GM21423 (cell line): ENCODE measurements around the gene POLQ.
"Not testable (repeated sequence)": the region's sequence is repeated elsewhere in the genome, so short reads cannot be mapped to it uniquely, and the experiment has no call there.

Source experiments
- ATAC-seq: cut with Tn5 transposase; IDR thresholded peaks from one replicate; pipeline ENCODE4 v1.9.1; 2021; ENCODE audit warnings: mild to moderate bottlenecking, moderate library complexity; ENCODE audit not compliant: unreplicated experiment

Gene POLQ

DNA sequence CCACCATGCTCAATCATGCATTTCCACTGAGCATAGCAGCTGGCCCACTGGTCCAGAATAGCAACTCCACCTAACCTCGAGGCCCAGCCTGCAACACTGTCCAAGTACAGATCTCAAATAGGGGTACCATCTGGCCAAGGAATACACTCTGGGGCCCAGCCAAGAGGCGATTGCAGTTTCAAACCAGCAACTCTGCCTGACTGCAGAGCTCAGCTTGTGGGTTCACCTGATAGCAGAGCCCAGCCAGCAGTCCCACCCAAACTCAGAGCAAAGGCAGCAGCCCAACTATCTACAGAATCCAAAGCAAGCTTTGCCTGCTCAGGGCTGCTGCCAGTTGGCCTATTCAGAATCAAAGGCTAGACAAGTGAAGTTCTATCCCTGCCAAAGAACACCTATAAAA, 30.5 kb downstream of the POLQ start:
- ATAC-seq: no peak

DNA sequence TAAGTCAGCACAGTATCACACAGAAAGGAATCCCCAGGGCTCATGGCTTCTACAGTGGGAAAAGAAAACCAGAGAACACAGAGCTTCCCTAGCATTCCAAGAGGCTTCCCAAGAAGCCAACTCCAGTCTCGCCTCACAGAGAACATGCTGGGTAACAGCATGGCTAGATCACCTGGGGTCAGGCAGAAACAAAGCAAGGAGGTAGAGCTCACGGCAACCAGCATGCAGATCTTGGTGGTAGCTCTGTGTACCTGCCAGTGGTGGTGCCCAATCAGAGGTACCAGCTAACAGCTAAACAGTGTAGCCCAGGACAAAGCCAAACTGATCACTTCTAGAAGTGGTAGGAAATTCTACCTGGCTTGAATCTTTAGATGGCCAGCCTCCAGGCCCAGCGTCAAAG, 31.3 kb downstream of the POLQ start:
- ATAC-seq: no peak

- no peak for ATAC-seq
Observed at GRCh38 chr3:121508389-121508788, 37.4 kb downstream of the POLQ start.

- no peak for ATAC-seq
Observed at GRCh38 chr3:121505256-121505655, 40.5 kb downstream of the POLQ start.

DNA sequence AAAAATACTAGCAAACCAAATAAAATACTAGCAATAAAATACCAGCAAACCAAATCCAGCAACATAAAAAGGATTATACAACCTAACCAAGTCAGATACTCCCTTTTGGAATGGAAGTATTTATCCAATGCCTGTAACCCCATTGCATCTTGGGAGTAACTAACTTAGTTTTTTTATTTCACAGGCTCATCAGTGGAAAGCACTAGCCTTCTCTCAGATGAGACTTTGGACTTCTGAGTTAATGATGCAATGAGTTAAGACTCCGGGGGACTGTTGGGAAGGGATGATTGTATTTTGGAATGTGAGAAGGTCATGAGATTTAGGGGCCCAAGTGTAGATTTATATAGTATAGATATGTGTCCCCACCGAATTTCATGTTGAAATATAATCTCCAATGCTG, 41.2 kb downstream of the POLQ start:
- no peak for ATAC-seq

DNA sequence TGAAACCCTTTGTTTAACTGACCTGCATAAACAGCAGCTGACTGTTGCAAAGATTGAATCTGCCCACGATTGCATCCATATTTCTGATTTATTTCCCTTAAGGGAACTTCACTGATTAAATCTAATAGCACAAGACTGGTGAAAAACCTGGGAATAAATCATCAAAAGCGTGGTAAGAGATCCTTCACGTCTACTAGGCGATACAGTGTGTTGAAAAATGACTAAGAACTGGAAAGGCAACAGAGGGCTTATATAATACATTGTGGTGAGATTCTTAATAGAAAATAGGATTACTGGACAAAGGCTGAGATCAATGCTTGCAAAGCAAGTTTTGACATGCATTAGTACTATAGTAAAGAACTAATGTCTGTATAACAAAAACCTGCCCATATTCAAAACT, 49.0 kb downstream of the POLQ start:
- no peak for ATAC-seq

DNA sequence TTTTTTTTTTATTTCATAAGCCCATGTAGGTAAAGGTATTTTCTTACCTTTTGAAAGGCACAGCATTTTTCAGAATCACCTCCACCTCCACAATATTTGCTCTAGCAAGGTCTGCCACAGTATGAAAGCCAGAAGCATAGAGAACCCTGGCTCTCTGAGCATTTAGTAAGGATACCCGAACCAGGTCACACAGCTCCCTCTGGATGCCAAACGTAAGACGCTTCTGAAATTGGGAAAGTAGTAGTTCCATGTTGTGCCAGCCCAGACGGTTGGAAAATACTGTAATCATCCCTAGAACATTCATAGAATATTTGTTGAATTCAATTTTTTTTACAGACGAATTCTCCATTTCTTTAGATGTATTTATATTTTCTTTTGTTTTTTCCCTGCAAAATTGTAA, 52.4 kb downstream of the POLQ start:
- ATAC-seq: no peak

GRCh38 chr3:121491683-121492320, 54.0 kb downstream of the POLQ start:
- no peak for ATAC-seq

DNA sequence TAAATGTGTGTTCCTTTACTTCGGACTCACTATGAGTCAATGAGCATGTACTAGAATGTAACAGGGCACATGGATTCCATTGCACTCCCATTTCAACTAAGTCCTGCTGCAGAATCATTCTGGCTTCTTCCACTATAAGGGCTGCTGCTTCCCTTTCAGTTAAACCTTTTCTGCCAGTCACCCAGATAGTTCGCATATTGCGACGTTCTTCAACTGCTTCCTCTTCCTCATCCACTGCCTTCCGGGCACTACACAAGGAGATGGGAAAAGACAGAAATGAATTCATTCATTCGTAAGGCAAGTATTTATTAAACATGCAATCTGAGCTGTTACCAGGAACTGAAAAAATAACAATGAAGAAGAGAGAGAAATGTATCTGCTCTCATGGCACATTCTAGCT, 55.6 kb downstream of the POLQ start:
- ATAC-seq: no peak

GRCh38 chr3:121488628-121489027, 57.2 kb downstream of the POLQ start:
- no peak for ATAC-seq

GRCh38 chr3:121483290-121483689, 62.5 kb downstream of the POLQ start:
- no peak for ATAC-seq

GRCh38 chr3:121482660-121483059, 63.1 kb downstream of the POLQ start:
- ATAC-seq: no peak

DNA sequence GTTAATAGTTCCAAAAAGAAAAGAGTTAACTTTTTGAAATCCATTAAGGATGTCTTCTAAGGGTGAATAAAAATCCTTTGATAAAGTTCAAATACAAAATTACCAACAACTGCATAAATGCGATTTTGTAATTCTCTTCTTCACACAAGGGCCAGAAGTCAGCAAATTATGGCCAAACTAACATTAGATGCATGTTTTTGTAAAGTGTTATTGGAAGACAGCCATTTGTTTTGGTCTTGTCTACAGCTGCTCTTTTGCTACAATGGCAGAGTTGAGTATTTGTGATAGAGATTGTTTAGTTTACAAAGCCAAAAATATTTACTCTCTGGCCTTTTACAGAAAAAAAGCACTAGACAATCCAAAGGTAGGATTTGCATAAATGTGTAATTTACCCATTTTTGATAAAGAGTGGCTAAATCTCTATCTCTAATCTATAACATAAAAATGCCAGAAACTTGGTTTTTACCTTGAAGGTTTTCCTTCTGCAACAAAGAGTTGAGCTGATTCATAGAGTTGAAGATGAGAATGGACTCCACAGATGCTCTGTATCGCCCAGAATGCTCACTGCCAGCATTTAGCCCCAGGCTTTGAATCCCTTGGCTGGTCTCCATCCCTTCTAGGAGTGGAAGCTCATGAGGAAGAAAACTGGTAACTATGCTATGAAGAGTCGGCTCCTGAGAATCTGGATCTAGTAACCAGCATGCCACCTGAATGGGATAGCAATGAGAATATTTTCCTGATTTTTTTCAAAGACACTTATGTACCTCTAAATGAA, 64.5 kb downstream of the POLQ start:
- no peak for ATAC-seq

DNA sequence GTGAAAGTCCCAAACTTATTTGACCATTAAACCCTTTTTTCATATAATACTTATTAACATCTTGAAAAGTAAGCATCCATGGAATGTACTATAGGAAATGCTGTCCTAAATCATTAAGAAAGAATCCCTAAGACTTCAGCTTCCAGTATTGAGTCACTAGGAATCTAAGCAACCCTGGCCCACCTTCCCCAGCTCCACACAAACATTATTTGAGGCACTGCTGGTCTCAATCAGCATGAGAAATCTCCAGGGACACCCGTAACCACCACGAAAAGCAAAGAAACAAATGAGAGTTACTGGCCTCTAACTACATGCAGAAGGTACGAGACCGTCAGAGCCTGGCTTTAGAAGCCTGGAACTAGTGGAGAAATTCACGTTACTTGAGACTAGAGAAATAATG, 68.2 kb downstream of the POLQ start:
- no peak for ATAC-seq

DNA sequence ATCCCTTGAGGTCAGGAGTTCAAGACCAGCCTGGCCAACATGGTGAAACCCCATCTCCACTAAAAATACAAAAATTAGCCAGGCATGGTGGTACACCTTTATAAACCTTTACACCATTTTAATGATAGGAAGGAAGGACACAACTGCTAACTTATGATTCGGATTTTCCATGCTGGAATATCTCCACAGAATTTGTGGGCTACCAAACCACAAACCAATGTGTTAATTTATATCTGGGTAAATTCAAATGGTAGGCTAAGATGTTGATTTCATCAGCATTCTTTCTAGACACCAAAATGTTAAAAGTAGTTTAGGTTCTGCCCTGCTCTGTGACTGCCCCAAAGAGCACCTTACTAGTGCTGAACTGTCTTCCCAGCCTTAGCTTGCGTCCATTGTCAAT, 72.8 kb downstream of the POLQ start:
- ATAC-seq: no peak

- no peak for ATAC-seq
Observed at GRCh38 chr3:121467085-121467484, 78.7 kb downstream of the POLQ start.

- no peak for ATAC-seq
Observed at GRCh38 chr3:121463745-121464144, 82.0 kb downstream of the POLQ start.

DNA sequence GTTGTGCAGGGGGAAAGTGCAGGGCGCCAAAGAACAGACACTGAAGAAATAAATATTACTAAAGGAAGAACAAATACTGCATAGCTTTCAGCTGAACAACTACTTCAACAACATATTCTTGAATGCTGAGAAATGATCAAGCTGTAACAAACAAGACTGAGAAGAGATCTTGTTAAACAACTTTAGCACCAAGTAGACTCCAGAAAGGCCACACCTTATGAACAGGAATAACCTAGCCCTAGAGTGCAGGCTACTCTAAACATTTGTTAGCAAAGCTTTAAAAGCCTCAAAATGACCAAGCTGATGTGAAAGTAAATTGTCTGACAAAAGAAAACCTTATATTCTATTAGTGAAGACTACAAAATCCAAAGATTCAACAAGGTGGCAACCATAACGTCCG, 83.2 kb downstream of the POLQ start:
- no peak for ATAC-seq

GRCh38 chr3:121451752-121452151, 94.0 kb downstream of the POLQ start:
- not testable (repeated sequence) for ATAC-seq

- no peak for ATAC-seq
Observed at GRCh38 chr3:121443456-121443855, 102.3 kb downstream of the POLQ start.

DNA sequence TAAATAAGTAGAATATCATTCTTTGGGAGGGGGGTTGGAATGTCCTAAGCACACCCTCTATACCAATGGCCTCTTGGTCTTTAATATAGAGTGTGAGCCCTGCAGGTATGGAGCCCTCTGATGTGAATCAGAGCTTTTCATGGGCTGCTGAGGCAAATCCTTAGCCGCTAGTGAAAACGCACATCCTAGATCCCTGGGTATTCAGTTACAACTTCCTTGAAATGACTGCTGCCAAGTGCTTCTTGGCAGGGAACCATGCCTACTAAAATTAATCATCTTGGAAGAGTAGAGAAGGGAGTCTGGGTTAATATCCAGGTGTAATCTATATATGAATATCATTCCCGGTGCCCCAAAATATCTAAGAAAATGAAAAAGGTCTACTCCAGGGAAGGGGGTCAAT, 109.1 kb downstream of the POLQ start:
- ATAC-seq: no peak

GRCh38 chr3:121436074-121436473, 109.7 kb downstream of the POLQ start:
- ATAC-seq: no peak
